Panc1 (cell line): ENCODE results near the gene SRCAP. TPM values are rescaled to one million over a fixed set of nuclear protein-coding genes. Genes with fewer than 3 reads are reported as not detected.

ENCODE experiments used
- ATAC-seq: fragments of 200-7000 bp; cut with Tn5 transposase; 2 replicates; pipeline ENCODE4 v1.9.1; 2020; ENCODE audit warnings: mild to moderate bottlenecking, moderate library complexity
- BruUV-seq: library from RNA; stranded (reverse); fragments of 400-500 nt; replicated peaks from 2 replicates; lab custom pipeline; 2021; lab: Mats Ljungman, UMichigan
- CTCF ChIA-PET: fragments of 300-600 bp; sonication (Branson Sonifier 250); formaldehyde crosslinking; loops from one replicate; lab custom pipeline; 2022; ENCODE audit warnings: antibody characterized with exemption; lab: Charles Lee
- POLR2A ChIA-PET: fragments of 300-600 bp; sonication (Branson Sonifier 250); formaldehyde crosslinking; loops from one replicate; lab custom pipeline; 2022; ENCODE audit warnings: antibody characterized with exemption; lab: Charles Lee
- DNase-seq: peaks from one replicate; pipeline ENCODE4 v3.0.0-alpha.2; 2010; ENCODE audit warnings: low read depth, low spot score
- H3K27ac ChIP-seq: 2 replicates; pipeline ENCODE4 v1.5.1; 2011; ENCODE audit warnings: mild to moderate bottlenecking, low read length, inconsistent platforms
- H3K27me3 ChIP-seq: fragments of 200-500 bp; sonication (Bioruptor generic); 2 replicates; pipeline ENCODE4 v1.6.0; 2014; ENCODE audit warnings: low read length, inconsistent platforms; ENCODE audit not compliant: control insufficient read depth, insufficient read depth
- H3K36me3 ChIP-seq: fragments of 200-500 bp; sonication (Bioruptor generic); 2 replicates; pipeline ENCODE4 v1.5.1; 2014; ENCODE audit warnings: inconsistent platforms, mild to moderate bottlenecking, low read length, moderate library complexity; ENCODE audit not compliant: control insufficient read depth, insufficient read depth
- H3K4me1 ChIP-seq: 2 replicates; pipeline ENCODE4 v1.5.1; 2011; ENCODE audit warnings: inconsistent platforms, mild to moderate bottlenecking, low read length, moderate library complexity; ENCODE audit not compliant: control insufficient read depth, insufficient read depth
- H3K4me3 ChIP-seq, 2 experiments: 2 replicates each; pipeline ENCODE4 v1.5.1; 2011 to 2012; ENCODE audit warnings: low read depth in 2 of 2, low read length in 2 of 2, mild to moderate bottlenecking in 2 of 2, inconsistent platforms in 1 of 2, moderate library complexity in 1 of 2
- H3K9me3 ChIP-seq: fragments of 200-500 bp; sonication (Bioruptor generic); 2 replicates; pipeline ENCODE4 v1.5.1; 2014; ENCODE audit warnings: low read depth, mild to moderate bottlenecking, inconsistent platforms, low read length, moderate library complexity; ENCODE audit not compliant: control insufficient read depth, insufficient read depth
- POLR2AphosphoS5 ChIP-seq: IDR thresholded peaks from 2 replicates; pipeline ENCODE4 v1.6.1; 2012; ENCODE audit warnings: mild to moderate bottlenecking, low read depth, low read length, moderate library complexity
- SIN3A ChIP-seq: IDR thresholded peaks from 2 replicates; pipeline ENCODE4 v1.6.1; 2012; ENCODE audit warnings: low read depth, mild to moderate bottlenecking, low read length, moderate library complexity, borderline replicate concordance; ENCODE audit not compliant: insufficient read depth
- TCF7L2 ChIP-seq: IDR thresholded peaks from 2 replicates; pipeline ENCODE4 v1.6.1; 2011; ENCODE audit warnings: mild to moderate bottlenecking, low read depth, low read length, inconsistent platforms
- in situ Hi-C: cut with HindIII; loops from 2 replicates; pipeline ENCODE4 v1.10.0; 2016; ENCODE audit warnings: low sequenced_read_pairs, low pct_unique_long_range_greater_than_20kb
- intact Hi-C: fragments of 100-400 bp; cut with micrococcal nuclease; formaldehyde crosslinking; loops from one replicate; pipeline ENCODE4 v1.10.0; 2022; ENCODE audit not compliant: unreplicated experiment
- total RNA-seq: library from RNA; stranded (reverse); gene quantifications from one replicate; pipeline ENCODE4 v1.2.1, GENCODE V29; 2021; ENCODE audit not compliant: unreplicated experiment
- TF ChIP-seq, protein P1 (sequence below), 2 experiments: IDR thresholded peaks; 2 replicates each; pipeline ENCODE4 v1.6.1; 2011 to 2012; ENCODE audit warnings: low read depth in 2 of 2, control low read depth in 1 of 2, low read length in 1 of 2, mild to moderate bottlenecking in 1 of 2, moderate library complexity in 1 of 2; ENCODE audit not compliant: insufficient read depth in 1 of 2
- TF ChIP-seq, protein P2 (sequence below): fragments of 450-650 bp; IDR thresholded peaks from 2 replicates; pipeline ENCODE4 v1.5.1; 2017; ENCODE audit warnings: mild to moderate bottlenecking

The SRCAP gene
- total RNA-seq, 1 experiment from 2014 or later, result 73.6 TPM

DNA sequence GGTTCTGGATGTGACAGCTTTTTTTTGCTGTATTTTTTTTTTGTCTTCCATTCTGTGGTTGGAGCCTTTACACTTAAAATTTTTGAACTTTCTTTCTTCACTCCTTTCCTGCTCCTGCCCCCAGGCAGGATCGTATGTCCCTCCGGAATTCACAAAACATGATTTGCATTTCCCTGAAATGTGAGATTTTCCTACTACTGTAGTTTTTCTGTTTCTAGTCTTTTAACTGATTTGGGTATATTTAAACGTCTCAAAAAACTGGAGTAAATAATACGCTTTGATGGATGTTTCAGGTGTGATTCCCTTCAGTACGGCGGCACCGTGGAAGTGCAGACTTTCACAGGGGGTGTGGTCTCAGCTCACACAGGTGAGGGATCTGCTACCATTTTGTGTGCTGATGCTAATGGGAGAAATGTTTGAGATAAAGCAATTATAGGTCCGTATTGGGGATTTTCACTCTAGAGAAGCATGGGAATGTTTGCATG, 686 bp downstream of the SRCAP start:
- ChIA-PET CTCF (no interaction called here), POLR2A (no interaction called here)
- no TSS peak for BruUV-seq
- ATAC-seq, result no peak
- no peak for TF ChIP-seq TCF7L2
- TF ChIP-seq, protein P1, sequence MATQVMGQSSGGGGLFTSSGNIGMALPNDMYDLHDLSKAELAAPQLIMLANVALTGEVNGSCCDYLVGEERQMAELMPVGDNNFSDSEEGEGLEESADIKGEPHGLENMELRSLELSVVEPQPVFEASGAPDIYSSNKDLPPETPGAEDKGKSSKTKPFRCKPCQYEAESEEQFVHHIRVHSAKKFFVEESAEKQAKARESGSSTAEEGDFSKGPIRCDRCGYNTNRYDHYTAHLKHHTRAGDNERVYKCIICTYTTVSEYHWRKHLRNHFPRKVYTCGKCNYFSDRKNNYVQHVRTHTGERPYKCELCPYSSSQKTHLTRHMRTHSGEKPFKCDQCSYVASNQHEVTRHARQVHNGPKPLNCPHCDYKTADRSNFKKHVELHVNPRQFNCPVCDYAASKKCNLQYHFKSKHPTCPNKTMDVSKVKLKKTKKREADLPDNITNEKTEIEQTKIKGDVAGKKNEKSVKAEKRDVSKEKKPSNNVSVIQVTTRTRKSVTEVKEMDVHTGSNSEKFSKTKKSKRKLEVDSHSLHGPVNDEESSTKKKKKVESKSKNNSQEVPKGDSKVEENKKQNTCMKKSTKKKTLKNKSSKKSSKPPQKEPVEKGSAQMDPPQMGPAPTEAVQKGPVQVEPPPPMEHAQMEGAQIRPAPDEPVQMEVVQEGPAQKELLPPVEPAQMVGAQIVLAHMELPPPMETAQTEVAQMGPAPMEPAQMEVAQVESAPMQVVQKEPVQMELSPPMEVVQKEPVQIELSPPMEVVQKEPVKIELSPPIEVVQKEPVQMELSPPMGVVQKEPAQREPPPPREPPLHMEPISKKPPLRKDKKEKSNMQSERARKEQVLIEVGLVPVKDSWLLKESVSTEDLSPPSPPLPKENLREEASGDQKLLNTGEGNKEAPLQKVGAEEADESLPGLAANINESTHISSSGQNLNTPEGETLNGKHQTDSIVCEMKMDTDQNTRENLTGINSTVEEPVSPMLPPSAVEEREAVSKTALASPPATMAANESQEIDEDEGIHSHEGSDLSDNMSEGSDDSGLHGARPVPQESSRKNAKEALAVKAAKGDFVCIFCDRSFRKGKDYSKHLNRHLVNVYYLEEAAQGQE (IDR thresholded peaks at IDR 0.05; ENCODE audit: insufficient read depth in 1 of 2, low read depth in 2 of 2, low read length in 1 of 2), result no peak
- TF ChIP-seq, protein P2, sequence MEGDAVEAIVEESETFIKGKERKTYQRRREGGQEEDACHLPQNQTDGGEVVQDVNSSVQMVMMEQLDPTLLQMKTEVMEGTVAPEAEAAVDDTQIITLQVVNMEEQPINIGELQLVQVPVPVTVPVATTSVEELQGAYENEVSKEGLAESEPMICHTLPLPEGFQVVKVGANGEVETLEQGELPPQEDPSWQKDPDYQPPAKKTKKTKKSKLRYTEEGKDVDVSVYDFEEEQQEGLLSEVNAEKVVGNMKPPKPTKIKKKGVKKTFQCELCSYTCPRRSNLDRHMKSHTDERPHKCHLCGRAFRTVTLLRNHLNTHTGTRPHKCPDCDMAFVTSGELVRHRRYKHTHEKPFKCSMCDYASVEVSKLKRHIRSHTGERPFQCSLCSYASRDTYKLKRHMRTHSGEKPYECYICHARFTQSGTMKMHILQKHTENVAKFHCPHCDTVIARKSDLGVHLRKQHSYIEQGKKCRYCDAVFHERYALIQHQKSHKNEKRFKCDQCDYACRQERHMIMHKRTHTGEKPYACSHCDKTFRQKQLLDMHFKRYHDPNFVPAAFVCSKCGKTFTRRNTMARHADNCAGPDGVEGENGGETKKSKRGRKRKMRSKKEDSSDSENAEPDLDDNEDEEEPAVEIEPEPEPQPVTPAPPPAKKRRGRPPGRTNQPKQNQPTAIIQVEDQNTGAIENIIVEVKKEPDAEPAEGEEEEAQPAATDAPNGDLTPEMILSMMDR, result no peak
- TF ChIP-seq SIN3A, result no peak
- TF ChIP-seq POLR2AphosphoS5, result no peak
- H3K36me3 ChIP-seq, result peaks cover 24% of the 10 kb centered on the region
- peak overlapping the region; percentile 83 to 91 for H3K4me3 ChIP-seq
- no peak for DNase-seq
- in situ Hi-C loops (no loop called here), intact Hi-C loops (no loop called here)
- peak overlapping the region; percentile 97 for H3K27ac ChIP-seq
- peaks cover 19% of the 10 kb centered on the region for H3K4me1 ChIP-seq
- no peaks in the 10 kb centered on the region for H3K27me3 ChIP-seq
- H3K9me3 ChIP-seq, result no peaks in the 10 kb centered on the region

DNA sequence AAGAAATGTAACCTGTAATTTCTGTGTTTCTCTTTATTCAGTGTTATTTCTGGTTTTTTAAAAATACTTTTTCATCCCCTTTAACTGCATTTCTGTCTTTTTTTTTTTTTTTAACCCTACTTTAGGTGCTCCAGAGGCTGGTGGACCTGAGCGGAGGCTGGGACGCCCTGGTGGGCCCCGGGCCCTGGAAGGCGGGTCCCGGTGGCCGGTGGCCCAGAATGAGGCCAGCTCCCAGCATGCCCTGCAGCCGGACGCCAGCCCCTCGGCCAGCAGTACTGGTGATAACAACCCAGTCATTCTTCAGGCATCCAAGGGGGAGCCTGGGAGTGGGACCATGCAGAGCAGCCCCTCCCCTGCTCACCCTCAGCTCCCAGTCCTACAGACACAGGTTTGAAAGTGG, 1.5 kb downstream of the SRCAP start:
- ATAC-seq (no peak), DNase-seq (no peak)
- peak overlapping the region; percentile 97 for H3K27ac ChIP-seq
- H3K27me3 ChIP-seq, result no peaks in the 10 kb centered on the region
- intact Hi-C loops (no loop called here), in situ Hi-C loops (no loop called here)
- ChIA-PET CTCF (no interaction called here), POLR2A (no interaction called here)
- H3K4me3 ChIP-seq, result peak overlapping the region in 1 of 2 experiments; percentile 83; a peak in 2 of 4 replicates
- H3K4me1 ChIP-seq, result peaks cover 19% of the 10 kb centered on the region
- TF ChIP-seq, protein P1 (IDR thresholded peaks at IDR 0.05; ENCODE audit: insufficient read depth in 1 of 2, low read depth in 2 of 2, low read length in 1 of 2), result no peak
- TF ChIP-seq, protein P2, result no peak
- TF ChIP-seq TCF7L2 (no peak), SIN3A (no peak), POLR2AphosphoS5 (no peak)
- no TSS peak for BruUV-seq
- no peaks in the 10 kb centered on the region for H3K9me3 ChIP-seq
- H3K36me3 ChIP-seq, result peaks cover 25% of the 10 kb centered on the region
